GM12891 (cell line): ENCODE data around the gene TMEM255A.

Experiments used
- DNase-seq: peaks from one replicate; pipeline ENCODE4 v3.0.0; 2011; ENCODE audit warnings: low spot score; ENCODE audit not compliant: insufficient read length
- FAIRE-seq: peaks from 2 replicates; lab custom pipeline; 2011; peaks lifted over from hg19 to GRCh38; lab: Jason Lieb, UNC
- PAX5 ChIP-seq: IDR thresholded peaks from 2 replicates; pipeline ENCODE4 v1.6.1; 2011; ENCODE audit warnings: low read length, moderate library complexity, mild to moderate bottlenecking; ENCODE audit not compliant: insufficient read depth, severe bottlenecking
- POLR2A ChIP-seq: IDR thresholded peaks from 2 replicates; pipeline ENCODE4 v1.6.1; 2011; ENCODE audit warnings: low read depth, low read length, control low read depth
- POLR2AphosphoS5 ChIP-seq: IDR thresholded peaks from 2 replicates; pipeline ENCODE4 v1.6.1; 2011; ENCODE audit warnings: low read depth, low read length, control low read depth
- POU2F2 ChIP-seq: IDR thresholded peaks from 2 replicates; pipeline ENCODE4 v1.6.1; 2011; ENCODE audit warnings: low read depth, mild to moderate bottlenecking, control low read depth, low read length, moderate library complexity
- SPI1 ChIP-seq: IDR thresholded peaks from 2 replicates; pipeline ENCODE4 v1.6.1; 2011; ENCODE audit warnings: low read depth, low read length, control low read depth
- TAF1 ChIP-seq: IDR thresholded peaks from 2 replicates; pipeline ENCODE4 v1.6.1; 2011; ENCODE audit warnings: low read depth, low read length, control low read depth

Gene TMEM255A

DNA sequence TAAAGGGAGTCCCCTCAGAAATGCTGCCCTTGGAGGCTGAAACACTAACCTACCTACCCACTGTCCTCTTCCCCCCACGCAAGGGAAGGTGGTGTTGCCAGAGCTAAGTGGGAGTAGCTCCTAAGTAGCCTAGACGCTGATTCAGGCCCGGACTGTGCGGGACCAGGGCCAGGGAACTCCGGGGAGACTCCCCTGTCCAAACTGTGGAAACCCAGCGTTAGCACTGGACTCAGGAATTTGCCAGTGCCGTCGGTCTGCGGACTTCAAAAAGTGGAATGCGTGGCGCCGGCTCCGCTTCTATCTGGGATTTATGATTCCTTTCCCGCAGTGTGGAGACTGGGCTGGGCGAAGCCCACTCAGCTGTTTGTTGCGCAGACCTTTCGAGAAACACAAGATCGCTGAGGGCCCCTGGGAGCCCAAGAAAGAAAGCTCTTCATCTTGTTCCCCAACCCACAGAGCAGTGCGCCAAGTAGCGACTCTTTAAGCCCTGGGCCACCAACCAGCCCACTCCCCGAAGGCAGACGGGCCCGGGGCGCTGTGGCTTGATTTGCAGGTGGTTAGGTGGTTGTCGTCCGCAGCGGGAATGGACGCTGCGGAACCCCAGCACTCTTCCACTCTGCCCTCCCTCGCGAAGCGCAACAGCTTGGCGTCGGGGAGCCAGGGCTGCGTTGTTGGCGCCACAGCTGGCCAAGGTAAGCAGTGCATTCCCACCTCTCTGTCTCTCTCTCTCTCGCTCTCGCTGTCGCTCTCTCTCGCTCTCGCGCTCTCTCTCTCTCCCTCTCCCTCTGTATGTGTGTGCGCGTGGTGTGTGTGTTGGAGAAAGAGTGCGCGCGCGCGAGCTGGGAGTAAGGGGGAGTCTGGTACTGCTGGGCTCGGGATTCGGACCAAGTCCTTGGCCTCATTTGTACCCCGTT is 2.0 kb downstream of the TMEM255A start:
- TF ChIP-seq SPI1 (no peak), POLR2AphosphoS5 (no peak), POLR2A (no peak), TAF1 (no peak), POU2F2 (no peak), PAX5 (no peak)
- no peak for DNase-seq
- FAIRE-seq = peak; percentile 100

DNA sequence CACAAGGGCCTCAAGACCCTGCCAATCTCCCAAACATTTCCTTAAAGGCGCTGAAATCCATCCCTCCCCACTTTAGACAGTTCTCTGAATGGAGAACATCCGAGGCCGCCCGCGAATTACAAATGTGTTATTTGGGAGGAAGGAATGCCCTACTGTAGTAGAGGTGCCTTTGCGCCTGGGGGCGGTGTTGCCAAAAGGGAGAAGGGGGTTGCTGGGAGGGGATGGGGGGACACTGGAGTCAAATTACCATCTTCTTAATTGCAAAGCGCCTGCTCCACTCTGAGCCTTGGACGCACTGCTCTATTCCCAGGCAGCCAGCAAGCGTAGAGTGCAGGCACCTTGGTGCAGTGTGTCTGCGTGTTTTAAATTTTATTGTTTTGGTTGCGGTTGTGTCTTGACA is 2.7 kb downstream of the TMEM255A start:
- no peak for TF ChIP-seq PAX5
- TF ChIP-seq POLR2A = no peak
- TF ChIP-seq TAF1 = no peak
- TF ChIP-seq SPI1 = no peak
- TF ChIP-seq POU2F2 = no peak
- no peak for TF ChIP-seq POLR2AphosphoS5
- FAIRE-seq (no peak), DNase-seq (no peak)

DNA sequence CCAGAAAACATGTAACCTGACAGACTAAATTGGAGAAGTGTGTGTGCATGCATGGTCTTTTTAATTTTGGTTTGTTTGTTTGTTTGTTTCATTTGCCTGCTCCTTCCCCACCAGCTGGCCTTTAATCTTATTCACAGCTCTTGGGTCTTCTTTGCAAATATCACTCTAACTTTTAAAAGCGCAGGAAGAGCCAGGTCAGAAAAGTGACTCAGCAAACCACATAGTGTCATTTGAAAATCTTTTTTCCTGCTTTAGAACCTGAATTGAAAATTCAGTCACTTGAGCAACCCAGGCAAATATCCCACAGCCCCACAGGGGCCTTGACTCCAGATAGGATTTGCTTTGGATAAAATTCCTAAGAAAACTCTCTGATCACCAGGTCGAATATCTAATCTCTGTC is 4.6 kb downstream of the TMEM255A start:
- TF ChIP-seq SPI1 = no peak
- TF ChIP-seq PAX5 = no peak
- FAIRE-seq (peak; percentile 47), DNase-seq (no peak)

GRCh38 chrX:120305531-120306141 is 5.6 kb downstream of the TMEM255A start:
- FAIRE-seq (peak; percentile 41), DNase-seq (no peak)

DNA sequence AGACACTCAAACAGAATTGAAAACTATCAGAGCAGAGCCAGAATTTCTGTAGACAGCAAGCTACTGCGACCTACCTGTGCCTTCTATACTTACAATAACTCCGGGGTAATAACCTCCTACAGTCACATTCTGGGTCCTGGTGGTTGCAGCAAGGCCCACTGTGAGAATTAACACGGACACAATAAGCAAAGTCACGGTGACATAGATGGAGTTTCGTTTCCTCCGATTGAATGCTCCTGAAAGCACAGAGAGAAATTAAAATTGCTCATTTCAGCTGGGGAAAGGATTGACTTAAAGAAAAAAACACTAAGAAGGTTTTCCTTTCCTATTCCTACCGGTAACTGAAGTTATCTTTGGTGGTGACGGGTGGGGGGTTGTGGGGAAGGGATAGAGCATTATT is 7.0 kb downstream of the TMEM255A start:
- no peak for DNase-seq
- no peak for TF ChIP-seq POLR2A
- TF ChIP-seq PAX5 = no peak
- TF ChIP-seq SPI1 = no peak
- no peak for TF ChIP-seq TAF1
- no peak for TF ChIP-seq POLR2AphosphoS5
- no peak for TF ChIP-seq POU2F2
- FAIRE-seq = peak; percentile 48

More at GRCh38 chrX:120305531-120306141, 5.6 kb downstream of the TMEM255A start:
- TF ChIP-seq TAF1 = no peak
- TF ChIP-seq POLR2AphosphoS5 = no peak
- no peak for TF ChIP-seq POU2F2
- TF ChIP-seq PAX5 = no peak
- TF ChIP-seq SPI1 = no peak
- TF ChIP-seq POLR2A = no peak

- peak; percentile 99 for FAIRE-seq
- TF ChIP-seq TAF1 (no peak), POLR2AphosphoS5 (no peak), POLR2A (no peak), PAX5 (no peak), SPI1 (no peak), POU2F2 (no peak)
- no peak for DNase-seq
These were observed 8.8 kb downstream of the TMEM255A start for GRCh38 chrX:120302434-120302833.

- FAIRE-seq (peak; percentile 50), DNase-seq (no peak)
- TF ChIP-seq POLR2A (no peak), SPI1 (no peak), POLR2AphosphoS5 (no peak), PAX5 (no peak), TAF1 (no peak), POU2F2 (no peak)
These were observed 9.3 kb downstream of the TMEM255A start for GRCh38 chrX:120301960-120302359.

- FAIRE-seq (no peak), DNase-seq (no peak)
- TF ChIP-seq PAX5 = no peak
- TF ChIP-seq POU2F2 = no peak
These were observed 9.8 kb downstream of the TMEM255A start for GRCh38 chrX:120301497-120301896.

DNA sequence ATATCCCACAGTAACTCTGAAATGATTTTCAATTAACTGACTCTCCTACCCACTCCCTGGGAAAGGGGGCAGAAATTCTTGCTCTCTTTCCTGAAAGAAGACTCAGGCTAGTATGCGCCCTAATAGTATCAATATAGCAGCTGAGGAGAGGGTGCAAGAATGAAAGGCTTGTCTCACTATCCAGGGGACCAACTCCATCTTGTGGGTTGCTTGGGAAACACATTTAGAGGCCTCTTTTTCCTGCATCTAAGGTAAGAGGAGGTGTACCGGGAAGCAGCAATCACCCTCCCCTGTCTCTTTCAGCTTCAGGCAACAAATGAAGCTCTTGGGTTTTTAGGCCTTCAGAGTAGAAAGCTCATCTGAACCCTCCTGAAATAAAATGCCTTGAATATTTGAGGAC is 11.3 kb downstream of the TMEM255A start:
- no peak for TF ChIP-seq POU2F2
- TF ChIP-seq PAX5 = no peak
- no peak for TF ChIP-seq TAF1
- FAIRE-seq = no peak

DNA sequence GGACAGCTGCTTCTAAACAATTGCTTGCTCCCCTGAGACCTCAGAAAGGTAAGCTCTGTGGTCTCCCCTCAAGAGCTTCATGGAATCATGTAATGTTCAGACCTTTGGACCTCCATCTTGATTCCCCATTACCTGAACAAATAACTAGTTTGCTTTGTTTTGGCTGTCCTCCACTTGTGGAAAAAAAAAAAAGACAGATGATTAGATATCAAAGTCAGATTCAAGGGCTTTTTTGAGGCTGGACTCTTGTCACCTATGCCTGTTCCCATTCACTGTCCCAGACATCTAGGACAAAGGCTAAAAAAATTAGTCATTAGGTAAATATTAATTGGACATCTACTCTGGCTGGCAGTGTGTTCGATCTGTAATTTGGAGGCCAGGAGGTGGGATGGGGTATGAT is 13.3 kb downstream of the TMEM255A start:
- DNase-seq = no peak
- TF ChIP-seq POU2F2 (no peak), POLR2A (no peak), PAX5 (no peak), TAF1 (no peak), POLR2AphosphoS5 (no peak), SPI1 (no peak)
- no peak for FAIRE-seq

More for the DNA sequence above, 11.3 kb downstream of the TMEM255A start:
- DNase-seq = no peak
